Mucosa of descending colon (tissue), 3 donors: ENCODE measurements around the gene CAMKMT. TPM values are rescaled to one million over a fixed set of nuclear protein-coding genes. Genes with fewer than 3 reads are reported as not detected.
A peak's percentile ranks its signal among the peaks of the same experiment; 100 is the strongest.

Experiments used
- ATAC-seq: fragments of 200-7000 bp; cut with Tn5 transposase; one replicate; pipeline ENCODE4 v1.9.1; 2020; ENCODE audit warnings: mild to moderate bottlenecking, moderate library complexity
- DNase-seq, 3 donors: peaks; one replicate each; pipeline ENCODE4 v3.0.0-alpha.2; 2020
- H3K36me3 ChIP-seq: fragments of 200-600 bp; one replicate; pipeline ENCODE4 v1.8.0; 2021; ENCODE audit warnings: low read depth, mild to moderate bottlenecking
- H3K4me1 ChIP-seq: fragments of 200-600 bp; one replicate; pipeline ENCODE4 v1.8.0; 2021; ENCODE audit warnings: low read depth, mild to moderate bottlenecking
- H3K4me3 ChIP-seq: fragments of 200-600 bp; one replicate; pipeline ENCODE4 v1.8.0; 2021; ENCODE audit warnings: mild to moderate bottlenecking
- H3K9me3 ChIP-seq: fragments of 200-600 bp; one replicate; pipeline ENCODE4 v1.8.0; 2021; ENCODE audit warnings: mild to moderate bottlenecking
- CTCF ChIP-seq: fragments of 200-600 bp; IDR thresholded peaks from one replicate; pipeline ENCODE4 v1.8.0; 2022; ENCODE audit warnings: antibody characterized with exemption, mild to moderate bottlenecking
- intact Hi-C, 2 donors: fragments of 100-400 bp; cut with DNase I in 1 of 2; cut with micrococcal nuclease in 1 of 2; formaldehyde crosslinking; loops; one replicate each; pipeline versions ENCODE4 v1.11.0 to v1.11.1; 2022; cut with DNase I, micrococcal nuclease
- total RNA-seq, 3 donors: library from RNA; stranded (reverse); fragmentation: NEBNext Ultra II Directional in 2 of 3; extraction: Animal tissue kit (Norgen Biotek cat#: 25700) in 2 of 3; gene quantifications; one replicate each; pipeline versions ENCODE4 v1.2.1 to v1.2.4, GENCODE V29; 2021 to 2023
- donor health status: DM: no; HTN: no; CAD: no; lungs with moderate emphysema.
- donor health status: DM: no; HTN: no; CAD: no.
- donor health status: DM: no; HTN: yes; CAD: no.

The CAMKMT gene
- total RNA-seq, 3 donors from 2014 or later, result 13.2 to 16.0 (median 14.1) TPM

GRCh38 chr2:44817673-44818335 is 456.1 kb downstream of the CAMKMT start:
- intact Hi-C loops, result no loop called here
- DNase-seq (no peak), ATAC-seq (peak; percentile 51)
- no peaks in the 10 kb centered on the region for H3K9me3 ChIP-seq
- H3K4me3 ChIP-seq, result no peak overlapping the region
- TF ChIP-seq CTCF, result no peak
- H3K36me3 ChIP-seq, result no peaks in the 10 kb centered on the region
- H3K4me1 ChIP-seq, result no peaks in the 10 kb centered on the region

GRCh38 chr2:44819061-44819460 is 457.3 kb downstream of the CAMKMT start:
- no peaks in the 10 kb centered on the region for H3K9me3 ChIP-seq
- ATAC-seq (no peak), DNase-seq (no peak)
- H3K36me3 ChIP-seq, result no peaks in the 10 kb centered on the region
- no peak overlapping the region for H3K4me3 ChIP-seq
- intact Hi-C loops, result no loop called here
- TF ChIP-seq CTCF, result no peak
- no peaks in the 10 kb centered on the region for H3K4me1 ChIP-seq

GRCh38 chr2:44821500-44821899 is 459.8 kb downstream of the CAMKMT start:
- no peak for TF ChIP-seq CTCF
- Histone ChIP-seq H3K36me3 (no peaks in the 10 kb centered on the region), H3K4me1 (peaks cover 11% of the 10 kb centered on the region), H3K9me3 (no peaks in the 10 kb centered on the region), H3K4me3 (no peak overlapping the region)
- DNase-seq (no peak), ATAC-seq (no peak)
- intact Hi-C loops, result no loop called here

- Histone ChIP-seq H3K4me3 (no peak overlapping the region), H3K4me1 (peaks cover 11% of the 10 kb centered on the region), H3K9me3 (no peaks in the 10 kb centered on the region), H3K36me3 (no peaks in the 10 kb centered on the region)
- no peak for TF ChIP-seq CTCF
- ATAC-seq (no peak), DNase-seq (no peak)
- intact Hi-C loops, result no loop called here
Measured at GRCh38 chr2:44822174-44822573, 460.4 kb downstream of the CAMKMT start.

Other genes with a start within 250 kb of the CAMKMT start
- gene PPM1B, start 193.1 kb upstream of the CAMKMT start, total RNA-seq, result 10 to 100 TPM; 59.8 to 75.4 (median 65.2) TPM
- gene SLC3A1, start 86.5 kb upstream of the CAMKMT start, total RNA-seq, result 100 to 1,000 TPM in 1 of 3 donors, 10 to 100 TPM in 2; 28.1 to 101 (median 64.1) TPM
- 10 to 100 TPM; 32.5 to 48.7 (median 32.5) TPM for gene PREPL, start 453 bp upstream of the CAMKMT start, total RNA-seq